GM10248 (cell line): ENCODE data around the gene EIF3D.

Experiments used
- CTCF ChIA-PET: fragments of 300-600 bp; sonication (Branson Sonifier 250); formaldehyde crosslinking; extraction: SDS; loops from one replicate; lab custom pipeline; 2021; ENCODE audit warnings: antibody characterized with exemption; lab: Yijun Ruan, JAX
- POLR2A ChIA-PET: fragments of 350-650 bp; sonication (Branson Sonifier 250); formaldehyde crosslinking; extraction: SDS; loops from one replicate; lab custom pipeline; 2020; ENCODE audit warnings: antibody characterized with exemption; lab: Yijun Ruan, JAX
- DNase-seq: peaks from one replicate; pipeline ENCODE4 v3.0.0; 2012; ENCODE audit errors: extremely low spot score
- TF ChIP-seq, protein P1 (sequence below): IDR thresholded peaks from 2 replicates; pipeline ENCODE4 v1.5.1; 2012; ENCODE audit warnings: mild to moderate bottlenecking, low read depth; ENCODE audit errors: extremely low read depth, missing control alignments, control extremely low read depth

The EIF3D gene

DNA sequence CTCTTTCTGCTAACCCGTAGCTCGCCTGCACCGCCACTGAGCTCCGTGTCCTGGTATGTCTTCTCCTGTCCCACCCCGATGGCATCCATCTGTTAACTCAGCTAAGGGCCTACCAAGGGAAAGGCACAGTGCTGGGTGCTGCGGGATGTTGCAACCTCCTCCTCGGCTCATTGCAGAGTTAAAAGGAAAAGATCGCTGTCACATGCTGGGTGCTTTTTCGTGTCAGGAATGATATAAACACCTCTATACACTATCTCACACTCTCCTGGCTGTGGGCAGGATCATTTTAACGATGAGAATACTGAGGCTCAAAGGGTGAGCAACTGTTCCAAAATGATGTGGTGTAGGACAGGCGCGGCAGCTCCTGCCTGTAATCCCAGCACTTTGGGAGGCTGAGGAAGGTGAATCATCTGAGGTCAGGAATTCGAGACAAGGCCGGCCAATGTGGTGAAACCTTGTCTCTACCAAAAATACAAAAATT, 57.6 kb downstream of the EIF3D start:
- TF ChIP-seq, protein P1, sequence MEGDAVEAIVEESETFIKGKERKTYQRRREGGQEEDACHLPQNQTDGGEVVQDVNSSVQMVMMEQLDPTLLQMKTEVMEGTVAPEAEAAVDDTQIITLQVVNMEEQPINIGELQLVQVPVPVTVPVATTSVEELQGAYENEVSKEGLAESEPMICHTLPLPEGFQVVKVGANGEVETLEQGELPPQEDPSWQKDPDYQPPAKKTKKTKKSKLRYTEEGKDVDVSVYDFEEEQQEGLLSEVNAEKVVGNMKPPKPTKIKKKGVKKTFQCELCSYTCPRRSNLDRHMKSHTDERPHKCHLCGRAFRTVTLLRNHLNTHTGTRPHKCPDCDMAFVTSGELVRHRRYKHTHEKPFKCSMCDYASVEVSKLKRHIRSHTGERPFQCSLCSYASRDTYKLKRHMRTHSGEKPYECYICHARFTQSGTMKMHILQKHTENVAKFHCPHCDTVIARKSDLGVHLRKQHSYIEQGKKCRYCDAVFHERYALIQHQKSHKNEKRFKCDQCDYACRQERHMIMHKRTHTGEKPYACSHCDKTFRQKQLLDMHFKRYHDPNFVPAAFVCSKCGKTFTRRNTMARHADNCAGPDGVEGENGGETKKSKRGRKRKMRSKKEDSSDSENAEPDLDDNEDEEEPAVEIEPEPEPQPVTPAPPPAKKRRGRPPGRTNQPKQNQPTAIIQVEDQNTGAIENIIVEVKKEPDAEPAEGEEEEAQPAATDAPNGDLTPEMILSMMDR: no peak
- CTCF ChIA-PET: interaction anchor here (0.8 to 6.1 kb wide), 34 partner anchors 9 to 243 kb away, joined by 3 to 233 read pairs (median 6); partner anchors contain the start of genes MYH9 and TXN2
- POLR2A ChIA-PET: interaction anchor here (1.2 kb wide), 1 partner anchor 107 kb away, joined by 3 read pairs; no protein-coding TSS in a partner anchor
- no peak for DNase-seq

DNA sequence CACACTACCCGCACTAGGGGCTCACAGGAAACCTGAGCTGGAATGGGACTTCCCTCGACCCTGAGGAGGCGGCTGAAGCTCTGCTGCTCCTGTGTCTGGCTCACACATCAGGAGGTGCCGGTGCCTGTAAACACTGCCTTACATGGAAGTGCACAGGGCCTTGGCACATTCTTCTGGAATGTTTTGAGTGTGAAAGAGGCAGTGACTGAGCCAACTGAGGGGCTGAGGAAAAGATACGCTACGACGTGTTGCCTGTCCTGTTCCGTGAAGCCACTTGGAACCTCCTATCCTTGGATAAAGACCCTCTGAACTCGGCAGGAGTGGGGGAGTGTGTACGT, 58.0 kb downstream of the EIF3D start:
- CTCF ChIA-PET: interaction anchor here (0.8 to 6.1 kb wide), 38 partner anchors 9 to 242 kb away, joined by 3 to 233 read pairs (median 6); partner anchors contain the start of genes MYH9 and TXN2

DNA sequence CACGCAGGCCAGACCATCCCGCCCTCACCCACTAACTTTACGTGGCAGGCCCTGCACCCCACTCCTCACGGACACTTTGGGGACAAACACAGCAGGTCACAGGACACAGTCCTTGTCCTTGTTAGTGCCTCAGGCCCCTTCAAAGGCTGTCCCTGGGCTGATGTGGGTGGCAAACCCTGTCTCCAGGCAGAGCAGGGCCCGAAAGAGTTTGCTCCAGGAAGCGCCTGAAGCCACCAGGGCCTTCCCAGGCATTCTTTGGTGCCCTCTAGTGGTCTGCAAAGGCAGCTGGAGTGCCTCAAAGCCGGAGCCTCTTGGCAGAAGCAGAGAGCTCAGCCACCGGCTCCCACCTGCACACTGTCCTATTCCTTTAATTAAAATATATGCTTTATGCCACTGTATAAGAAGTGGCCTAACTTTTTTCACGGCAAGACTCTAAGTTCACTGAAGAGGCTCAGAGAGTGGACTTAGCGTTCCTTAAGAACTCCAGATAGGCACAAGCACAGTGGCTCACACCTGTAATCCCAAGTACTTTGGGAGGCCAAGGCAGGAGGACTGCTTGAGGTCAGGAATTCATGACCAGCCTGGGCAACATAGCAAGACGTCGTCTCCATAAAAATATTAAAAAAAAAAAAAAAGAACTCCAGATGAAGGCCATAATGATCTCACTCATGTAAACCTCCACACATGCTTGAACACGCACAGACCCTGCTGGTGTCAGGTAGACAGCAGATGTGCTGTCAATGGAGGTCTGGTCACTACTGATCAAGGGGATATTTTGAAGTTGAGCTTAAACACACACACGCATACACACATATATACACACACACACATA, 58.6 kb downstream of the EIF3D start:
- TF ChIP-seq, protein P1: peak; percentile 95
- CTCF ChIA-PET: interaction anchor here (0.6 to 6.1 kb wide), 56 partner anchors 8 to 242 kb away, joined by 3 to 233 read pairs (median 4); partner anchors contain the start of genes MYH9 and TXN2
- POLR2A ChIA-PET: interaction anchor here (1.2 kb wide), 1 partner anchor 106 kb away, joined by 3 read pairs; no protein-coding TSS in a partner anchor
- DNase-seq: peak; percentile 86

More for the DNA sequence above, 58.0 kb downstream of the EIF3D start:
- POLR2A ChIA-PET: interaction anchor here (1.2 kb wide), 1 partner anchor 106 kb away, joined by 3 read pairs; no protein-coding TSS in a partner anchor
- TF ChIP-seq, protein P1: no peak
- no peak for DNase-seq

DNA sequence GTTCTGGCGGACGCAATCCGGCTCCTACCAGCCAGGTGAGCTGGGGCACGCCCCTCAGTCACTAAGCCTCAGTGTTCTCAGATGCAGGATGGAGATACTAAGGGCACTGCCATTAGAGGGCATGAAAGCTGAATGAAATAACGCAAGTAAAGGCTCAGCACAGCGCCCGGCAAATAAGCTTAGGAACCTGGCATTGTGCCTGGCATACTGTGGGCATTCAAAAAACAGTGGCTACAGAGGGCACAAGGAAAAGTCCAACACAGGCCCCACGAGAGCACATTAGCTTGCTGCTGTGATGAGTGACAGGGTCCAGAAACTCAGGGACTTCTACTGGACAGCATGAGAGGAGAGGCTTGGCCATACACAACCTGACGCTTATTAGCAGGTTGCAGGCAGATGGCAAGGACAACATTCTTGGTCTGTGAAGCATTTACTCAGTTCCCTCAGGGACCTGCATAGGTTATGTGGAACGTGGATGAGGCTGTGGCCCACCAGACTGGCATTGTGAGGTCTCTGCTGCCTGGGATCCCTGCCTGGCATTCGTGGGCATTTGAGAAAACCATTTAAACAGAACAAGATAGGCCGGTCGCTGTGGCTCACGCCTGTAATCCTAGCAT, 59.8 kb downstream of the EIF3D start:
- POLR2A ChIA-PET: no interaction called here
- no peak for DNase-seq
- CTCF ChIA-PET: interaction anchor here (1.2 to 6.1 kb wide), 9 partner anchors 9 to 176 kb away, joined by 3 to 233 read pairs (median 16); partner anchors contain the start of gene TXN2
- TF ChIP-seq, protein P1: no peak

DNA sequence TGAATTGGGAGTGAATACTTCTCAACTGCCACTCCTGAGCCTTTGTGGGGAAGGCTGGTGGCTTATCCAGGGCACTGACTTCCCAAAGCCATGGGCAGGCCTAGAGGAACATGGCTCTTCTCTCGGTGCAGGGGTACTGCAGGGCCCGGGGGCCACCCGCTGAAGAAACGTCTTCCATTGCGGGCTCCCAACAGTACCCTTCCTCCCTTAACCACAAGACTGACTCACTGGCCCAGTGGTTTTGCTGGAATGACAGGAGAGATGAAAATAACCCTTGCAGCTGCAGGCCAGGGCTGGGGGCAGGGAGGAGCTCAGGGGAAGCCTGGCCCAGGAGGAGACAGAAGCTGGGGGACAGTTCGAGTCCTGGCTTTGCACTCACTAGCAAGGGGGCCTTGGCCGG, 61.0 kb downstream of the EIF3D start:
- POLR2A ChIA-PET: no interaction called here
- DNase-seq: no peak
- CTCF ChIA-PET: interaction anchor here (1.2 to 6.1 kb wide), 5 partner anchors 8 to 167 kb away, joined by 3 to 233 read pairs (median 5); no protein-coding TSS in a partner anchor
- TF ChIP-seq, protein P1: no peak
